PFSK-1 (cell line): ENCODE data around the gene GUCY2D.

Experiments used
- FOXP2 ChIP-seq: optimal IDR thresholded peaks from 2 replicates; pipeline ENCODE3; 2011; ENCODE audit warnings: borderline replicate concordance, control low read depth, inconsistent platforms; ENCODE audit not compliant: insufficient read depth; ENCODE audit errors: extremely low read length, extremely low read depth
- POLR2AphosphoS5 ChIP-seq: IDR thresholded peaks from 2 replicates; pipeline ENCODE4 v1.6.1; 2012; ENCODE audit warnings: low read depth, mild to moderate bottlenecking, control low read depth, low read length, moderate library complexity
- SIN3A ChIP-seq: IDR thresholded peaks from 2 replicates; pipeline ENCODE4 v1.6.1; 2012; ENCODE audit warnings: mild to moderate bottlenecking, low read length, moderate library complexity, borderline replicate concordance; ENCODE audit not compliant: insufficient read depth
- TAF1 ChIP-seq: IDR thresholded peaks from 2 replicates; pipeline ENCODE4 v1.6.1; 2012; ENCODE audit warnings: low read length, control low read depth, borderline replicate concordance; ENCODE audit not compliant: insufficient read depth
- TF ChIP-seq, protein P1 (sequence below), 2 experiments: IDR thresholded peaks; 2 replicates each; pipeline versions ENCODE4 v1.6.1 to v1.8.0; 2011 to 2012; ENCODE audit warnings: low read depth in 2 of 2, low read length in 2 of 2, control low read depth in 1 of 2, inconsistent platforms in 1 of 2, mild to moderate bottlenecking in 1 of 2, moderate library complexity in 1 of 2; ENCODE audit not compliant: insufficient read depth in 1 of 2

GUCY2D gene

DNA sequence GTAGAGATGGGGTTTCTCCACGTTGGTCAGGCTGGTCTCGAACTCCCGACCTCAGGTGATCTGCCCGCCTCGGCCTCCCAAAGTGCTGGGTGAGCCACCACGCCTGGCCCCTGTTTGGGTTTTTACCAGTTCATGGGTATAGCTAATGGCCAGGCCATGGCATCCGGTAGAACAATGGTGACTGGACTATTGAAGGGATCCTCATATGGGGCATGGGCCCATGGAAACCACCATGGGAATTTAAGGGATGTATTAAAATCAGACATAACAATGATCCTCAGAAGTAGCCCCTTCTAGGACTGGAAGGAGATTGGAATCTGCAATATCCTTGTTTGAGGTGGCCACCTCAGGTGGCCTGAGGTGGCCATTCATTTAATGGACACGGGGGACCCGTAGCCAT lies 17.5 kb upstream of the GUCY2D start:
- TF ChIP-seq TAF1 (no peak), SIN3A (no peak), POLR2AphosphoS5 (no peak), FOXP2 (no peak)
- TF ChIP-seq, protein P1, sequence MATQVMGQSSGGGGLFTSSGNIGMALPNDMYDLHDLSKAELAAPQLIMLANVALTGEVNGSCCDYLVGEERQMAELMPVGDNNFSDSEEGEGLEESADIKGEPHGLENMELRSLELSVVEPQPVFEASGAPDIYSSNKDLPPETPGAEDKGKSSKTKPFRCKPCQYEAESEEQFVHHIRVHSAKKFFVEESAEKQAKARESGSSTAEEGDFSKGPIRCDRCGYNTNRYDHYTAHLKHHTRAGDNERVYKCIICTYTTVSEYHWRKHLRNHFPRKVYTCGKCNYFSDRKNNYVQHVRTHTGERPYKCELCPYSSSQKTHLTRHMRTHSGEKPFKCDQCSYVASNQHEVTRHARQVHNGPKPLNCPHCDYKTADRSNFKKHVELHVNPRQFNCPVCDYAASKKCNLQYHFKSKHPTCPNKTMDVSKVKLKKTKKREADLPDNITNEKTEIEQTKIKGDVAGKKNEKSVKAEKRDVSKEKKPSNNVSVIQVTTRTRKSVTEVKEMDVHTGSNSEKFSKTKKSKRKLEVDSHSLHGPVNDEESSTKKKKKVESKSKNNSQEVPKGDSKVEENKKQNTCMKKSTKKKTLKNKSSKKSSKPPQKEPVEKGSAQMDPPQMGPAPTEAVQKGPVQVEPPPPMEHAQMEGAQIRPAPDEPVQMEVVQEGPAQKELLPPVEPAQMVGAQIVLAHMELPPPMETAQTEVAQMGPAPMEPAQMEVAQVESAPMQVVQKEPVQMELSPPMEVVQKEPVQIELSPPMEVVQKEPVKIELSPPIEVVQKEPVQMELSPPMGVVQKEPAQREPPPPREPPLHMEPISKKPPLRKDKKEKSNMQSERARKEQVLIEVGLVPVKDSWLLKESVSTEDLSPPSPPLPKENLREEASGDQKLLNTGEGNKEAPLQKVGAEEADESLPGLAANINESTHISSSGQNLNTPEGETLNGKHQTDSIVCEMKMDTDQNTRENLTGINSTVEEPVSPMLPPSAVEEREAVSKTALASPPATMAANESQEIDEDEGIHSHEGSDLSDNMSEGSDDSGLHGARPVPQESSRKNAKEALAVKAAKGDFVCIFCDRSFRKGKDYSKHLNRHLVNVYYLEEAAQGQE (IDR thresholded peaks at IDR 0.05; ENCODE audit: insufficient read depth in 1 of 2, low read depth in 2 of 2, low read length in 2 of 2), result no peak

DNA sequence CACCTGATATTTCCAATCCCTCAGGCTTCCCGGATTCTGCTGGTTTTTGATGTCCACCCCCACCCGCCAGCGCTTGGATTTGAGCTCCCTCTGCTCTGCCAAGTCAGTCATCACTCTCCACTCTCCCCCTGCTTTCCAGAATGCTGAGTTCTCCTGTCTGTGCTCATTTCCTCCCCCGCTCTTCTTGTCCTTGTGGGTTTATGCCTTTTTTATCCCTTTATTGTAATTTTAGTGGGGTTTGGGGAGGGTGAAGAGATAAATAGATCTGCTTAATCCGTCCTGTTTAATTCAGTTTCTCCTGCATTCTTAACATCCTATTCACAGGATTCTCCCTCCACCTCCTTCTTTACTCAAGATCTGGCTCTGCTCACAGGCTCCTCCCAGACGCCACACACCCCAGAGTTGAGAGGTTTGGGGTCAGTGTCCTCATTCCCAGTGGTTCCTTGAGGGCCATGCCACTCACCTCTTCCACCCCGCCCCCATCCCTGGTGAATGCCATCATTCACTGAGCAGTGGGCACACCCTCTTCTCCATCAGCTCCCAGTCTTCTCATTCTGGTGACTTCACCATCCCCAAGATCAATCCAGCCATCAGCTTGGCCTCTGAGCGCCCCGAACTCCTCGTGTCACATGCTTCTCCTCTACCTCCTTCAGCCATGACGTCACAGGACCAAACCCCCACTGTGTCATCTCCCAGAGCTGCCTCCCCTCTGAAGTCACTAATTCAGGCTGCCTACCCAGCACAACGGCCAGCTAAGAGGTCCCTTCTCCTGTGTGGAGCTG lies 15.1 kb upstream of the GUCY2D start:
- TF ChIP-seq FOXP2 (no peak), SIN3A (no peak), POLR2AphosphoS5 (no peak)

DNA sequence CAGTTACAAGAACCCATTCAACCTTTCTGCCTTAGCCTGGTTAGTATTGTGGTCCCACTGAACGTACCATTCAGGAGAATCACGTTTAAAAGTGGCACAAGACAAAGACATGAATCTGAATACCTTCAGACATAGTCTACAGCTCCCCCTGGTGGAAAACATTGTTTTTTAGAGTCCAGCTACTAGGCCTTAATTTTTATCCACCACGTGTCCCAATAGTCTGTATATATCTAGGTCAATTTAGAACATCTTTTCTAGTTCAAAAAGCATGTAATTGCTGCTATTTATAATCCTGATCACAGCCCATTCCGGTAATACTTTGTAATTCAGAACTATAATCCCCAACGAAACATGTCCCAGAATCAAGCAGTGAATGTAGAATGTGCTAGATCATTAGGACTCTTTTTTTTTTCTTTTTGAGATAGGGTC lies 13.7 kb upstream of the GUCY2D start:
- TF ChIP-seq, protein P1 (IDR thresholded peaks at IDR 0.05; ENCODE audit: insufficient read depth in 1 of 2, low read depth in 2 of 2, low read length in 2 of 2), result no peak
- TF ChIP-seq POLR2AphosphoS5 (no peak), TAF1 (no peak), SIN3A (no peak), FOXP2 (no peak)

DNA sequence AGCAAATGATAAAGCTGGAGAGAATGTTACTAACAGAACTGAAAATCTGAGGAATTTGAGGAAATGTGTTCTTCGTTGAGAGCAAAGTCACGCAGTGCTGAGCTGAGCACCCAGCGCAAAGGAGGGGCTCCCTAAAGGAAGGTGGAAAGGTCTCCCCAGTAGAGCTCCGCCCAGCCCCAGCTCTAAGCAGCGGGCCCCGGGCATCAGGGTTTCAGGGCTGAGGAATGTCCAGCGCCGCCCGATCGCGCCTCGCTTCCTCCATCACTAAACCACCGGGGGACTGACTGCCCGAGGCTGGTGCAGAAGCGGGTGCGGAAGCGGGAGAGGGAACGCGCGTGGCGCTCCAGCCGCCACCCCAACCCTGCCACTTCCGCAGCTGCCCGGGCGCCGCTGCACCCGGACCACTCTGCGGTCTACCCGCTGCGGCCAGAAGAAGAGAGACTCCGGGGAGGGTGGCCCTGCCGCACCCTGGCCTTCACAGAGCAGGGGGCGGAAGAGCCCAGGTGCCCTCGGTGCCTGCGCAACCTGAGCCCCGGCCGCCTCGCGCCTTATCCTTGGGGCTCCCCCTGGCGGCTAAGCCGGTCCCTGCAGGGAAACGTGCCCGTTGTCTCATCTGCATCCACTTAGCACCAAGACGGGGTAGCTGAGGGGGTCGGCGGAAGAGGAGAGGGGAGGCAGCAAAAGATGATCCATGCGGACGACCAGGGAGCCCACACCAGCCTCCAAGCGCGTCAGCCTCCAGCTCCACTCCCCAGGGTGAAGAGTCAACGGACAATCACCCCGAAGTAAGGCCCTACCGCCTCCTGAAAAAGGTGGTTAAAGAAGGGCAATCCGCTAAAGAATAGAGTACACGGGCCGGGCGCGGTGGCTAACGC lies 12.4 kb upstream of the GUCY2D start:
- no peak for TF ChIP-seq POLR2AphosphoS5
- no peak for TF ChIP-seq FOXP2
- TF ChIP-seq TAF1, result no peak
- TF ChIP-seq, protein P1 (IDR thresholded peaks at IDR 0.05; ENCODE audit: insufficient read depth in 1 of 2, low read depth in 2 of 2, low read length in 2 of 2), result no peak
- no peak for TF ChIP-seq SIN3A

DNA sequence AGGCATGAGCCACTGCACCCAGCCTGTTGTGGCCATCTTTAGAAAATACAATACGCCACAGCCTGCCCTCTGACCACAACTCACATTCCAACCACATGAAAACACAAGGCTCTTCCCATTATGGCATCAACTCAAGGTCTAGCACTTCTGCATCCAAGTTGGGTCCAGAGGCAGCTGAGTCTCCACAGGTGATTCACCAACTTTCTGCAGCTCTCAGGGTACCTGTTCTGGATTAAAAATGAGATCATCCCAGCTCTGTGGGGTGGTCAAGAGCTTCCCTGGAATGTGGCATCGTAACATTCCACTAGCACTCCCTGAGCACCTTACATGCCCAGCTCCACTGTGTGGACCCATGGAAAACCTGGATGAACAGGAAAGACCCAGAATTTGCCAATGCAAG lies 9.9 kb upstream of the GUCY2D start:
- TF ChIP-seq, protein P1 (IDR thresholded peaks at IDR 0.05; ENCODE audit: insufficient read depth in 1 of 2, low read depth in 2 of 2, low read length in 2 of 2), result no peak
- TF ChIP-seq SIN3A (no peak), POLR2AphosphoS5 (no peak), FOXP2 (no peak), TAF1 (no peak)
